Transverse colon (tissue), 4 donors: ENCODE data around the gene MRPL2. TPM values are rescaled to one million over a fixed set of nuclear protein-coding genes. Genes with fewer than 3 reads are reported as not detected.
A peak's percentile ranks its signal among the peaks of the same experiment; 100 is the strongest.

Source experiments
- DNase-seq: peaks from one replicate; pipeline ENCODE4 v3.0.0-alpha.2; 2019
- H3K27ac ChIP-seq, 4 donors: fragments of 200-600 bp; sonication (generic); 2 replicates each; pipeline ENCODE4 v1.5.1; 2016 to 2018; ENCODE audit warnings: inconsistent platforms in 4 of 4
- H3K27me3 ChIP-seq: fragments of 200-600 bp; sonication (generic); 2 replicates; pipeline ENCODE4 v1.5.1; 2017; ENCODE audit warnings: inconsistent platforms
- H3K36me3 ChIP-seq, 4 donors: fragments of 200-600 bp; sonication (generic); 2 replicates each; pipeline ENCODE4 v1.5.1; 2017 to 2019; ENCODE audit warnings: inconsistent platforms in 4 of 4
- H3K4me1 ChIP-seq, 4 donors: fragments of 200-600 bp; sonication (generic); 2 replicates each; pipeline ENCODE4 v1.5.1; 2017 to 2020; ENCODE audit warnings: inconsistent platforms in 4 of 4
- H3K4me3 ChIP-seq, 4 donors: fragments of 200-600 bp; sonication (generic); 1 replicate in 1 of 4; 2 replicates in 3 of 4; pipeline versions ENCODE4 v1.5.1 to v1.6.1; 2017 to 2019; ENCODE audit warnings: inconsistent platforms in 4 of 4
- H3K9me3 ChIP-seq, 2 donors: fragments of 200-600 bp; sonication (generic); 2 replicates each; pipeline ENCODE4 v1.5.1; 2017 to 2019; ENCODE audit warnings: inconsistent platforms in 2 of 2
- EP300 ChIP-seq: sonication (generic); formaldehyde crosslinking; IDR thresholded peaks from one replicate; pipeline ENCODE4 v1.6.1; 2017; ENCODE audit warnings: antibody characterized with exemption, low read depth
- POLR2A ChIP-seq: fragments of 450-650 bp; IDR thresholded peaks from one replicate; pipeline ENCODE4 v1.6.1; 2016; ENCODE audit warnings: antibody characterized with exemption, mild to moderate bottlenecking, moderate library complexity
- POLR2AphosphoS5 ChIP-seq, 3 donors: sonication (generic); formaldehyde crosslinking; IDR thresholded peaks; one replicate each; pipeline ENCODE4 v1.6.1; 2016; ENCODE audit warnings: antibody characterized with exemption in 3 of 3
- WGBS, 2 donors: methylation state at CpG; one replicate each; pipeline ENCODE4 v1.1.5; 2018; ENCODE audit warnings: low coverage in 1 of 2; 5-methylcytosine and 5-hydroxymethylcytosine counted together
- in situ Hi-C, 4 donors: fragments of 200-750 bp; cut with MboI; loops; one replicate each; pipeline versions ENCODE4 v1.15.0 to v1.15.1; 2017; ENCODE audit warnings: low sequenced_read_pairs in 3 of 4, low pct_ligation_motif_present in 1 of 4, low pct_unique_long_range_greater_than_20kb in 1 of 4
- intact Hi-C: fragments of 100-400 bp; cut with DNase I; formaldehyde crosslinking; loops from one replicate; pipeline ENCODE4 v1.15.1; 2023; ENCODE audit warnings: low total_unique reads
- total RNA-seq, 4 donors: library from RNA; depleted of rRNA; stranded (reverse); fragments of >200 nt; gene quantifications; one replicate each; pipeline ENCODE4 v1.1.0, GENCODE V29; 2016
- TF ChIP-seq, protein P1 (sequence below), 5 experiments: fragments of 200-600 bp in 3 of 5; fragments of 450-650 bp in 2 of 5; sonication (generic) in 3 of 5; IDR thresholded peaks; 1 replicate in 2 of 5; 2 replicates in 3 of 5; pipeline ENCODE4 v1.5.1; 2016 to 2017; ENCODE audit warnings: antibody characterized with exemption in 5 of 5, inconsistent platforms in 3 of 5, mild to moderate bottlenecking in 2 of 5, moderate library complexity in 1 of 5

Gene MRPL2
- total RNA-seq, 4 donors from 2014 or later = 5.8 to 54.2 (median 34.3) TPM

DNA sequence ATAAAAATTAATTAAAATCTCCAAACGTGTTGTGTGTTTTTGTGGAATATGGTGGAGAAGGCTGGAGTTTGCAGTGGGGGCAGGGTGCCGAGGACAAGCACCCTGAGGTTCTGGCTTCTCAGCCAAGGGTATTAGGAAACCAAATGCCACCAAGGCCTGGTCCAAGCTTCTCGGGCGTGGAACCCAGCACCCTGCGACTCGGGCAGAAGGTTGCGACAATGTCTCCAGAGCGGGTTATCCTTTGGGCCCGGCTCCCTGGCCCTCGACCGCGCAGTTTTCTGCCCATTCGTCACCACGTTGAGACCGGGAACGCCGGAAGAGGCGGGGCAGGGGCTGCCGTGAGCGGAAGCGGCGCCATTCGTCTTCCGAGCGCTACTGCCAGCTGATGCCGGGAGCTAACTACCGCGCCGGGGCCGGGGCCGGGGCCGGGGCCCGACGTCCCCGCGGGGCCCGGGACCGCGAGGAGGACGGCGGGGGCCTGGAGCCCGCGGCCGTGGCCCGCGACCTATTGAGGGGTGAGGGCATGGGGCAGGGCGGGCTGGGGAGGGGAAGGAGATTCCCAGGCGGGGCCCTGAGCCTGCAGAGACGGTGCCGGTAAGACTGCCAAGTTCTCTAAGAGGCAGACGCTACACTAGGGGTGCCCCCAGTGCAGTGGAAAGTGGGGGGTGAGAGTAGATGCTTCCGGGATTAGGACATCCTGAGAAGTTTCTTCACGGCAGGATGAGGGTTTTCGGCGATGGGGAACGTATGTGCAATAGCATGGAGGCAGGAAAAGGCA is 37.8 kb downstream of the MRPL2 start, which contains the start of gene RRP36:
TSS of gene RRP36 (plus strand) at position 354 of the 778 bp plus-strand sequence. CDS start at position 386, 32 bp downstream.
- in situ Hi-C loops = no loop called here
- DNase-seq = peak; percentile 81
- Histone ChIP-seq H3K27ac (peak within 1 kb of the TSS; percentile 90 to 94 (median 92)), H3K4me3 (peak within 1 kb of the TSS; percentile 77 to 97 (median 92)), H3K9me3 (no peaks in the 10 kb centered on the region), H3K27me3 (no peaks in the 10 kb centered on the region), H3K36me3 (peaks cover 0 to 26% (median 10%) of the 10 kb centered on the region in 4 donors), H3K4me1 (peaks cover 17 to 28% (median 27%) of the 10 kb centered on the region in 4 donors)
- peak; percentile 40 for TF ChIP-seq POLR2A
- TF ChIP-seq, protein P1, sequence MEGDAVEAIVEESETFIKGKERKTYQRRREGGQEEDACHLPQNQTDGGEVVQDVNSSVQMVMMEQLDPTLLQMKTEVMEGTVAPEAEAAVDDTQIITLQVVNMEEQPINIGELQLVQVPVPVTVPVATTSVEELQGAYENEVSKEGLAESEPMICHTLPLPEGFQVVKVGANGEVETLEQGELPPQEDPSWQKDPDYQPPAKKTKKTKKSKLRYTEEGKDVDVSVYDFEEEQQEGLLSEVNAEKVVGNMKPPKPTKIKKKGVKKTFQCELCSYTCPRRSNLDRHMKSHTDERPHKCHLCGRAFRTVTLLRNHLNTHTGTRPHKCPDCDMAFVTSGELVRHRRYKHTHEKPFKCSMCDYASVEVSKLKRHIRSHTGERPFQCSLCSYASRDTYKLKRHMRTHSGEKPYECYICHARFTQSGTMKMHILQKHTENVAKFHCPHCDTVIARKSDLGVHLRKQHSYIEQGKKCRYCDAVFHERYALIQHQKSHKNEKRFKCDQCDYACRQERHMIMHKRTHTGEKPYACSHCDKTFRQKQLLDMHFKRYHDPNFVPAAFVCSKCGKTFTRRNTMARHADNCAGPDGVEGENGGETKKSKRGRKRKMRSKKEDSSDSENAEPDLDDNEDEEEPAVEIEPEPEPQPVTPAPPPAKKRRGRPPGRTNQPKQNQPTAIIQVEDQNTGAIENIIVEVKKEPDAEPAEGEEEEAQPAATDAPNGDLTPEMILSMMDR (IDR thresholded peaks at IDR 0.05) = no peak
- TF ChIP-seq POLR2AphosphoS5 (IDR thresholded peaks at IDR 0.05) = peak; percentile 30 to 67 (median 61)
- no peak for TF ChIP-seq EP300
- WGBS, 2 donors = 0 to 2% methylated on average over 5 to 43 of the region's 56 CpGs
- intact Hi-C loops = no loop called here

DNA sequence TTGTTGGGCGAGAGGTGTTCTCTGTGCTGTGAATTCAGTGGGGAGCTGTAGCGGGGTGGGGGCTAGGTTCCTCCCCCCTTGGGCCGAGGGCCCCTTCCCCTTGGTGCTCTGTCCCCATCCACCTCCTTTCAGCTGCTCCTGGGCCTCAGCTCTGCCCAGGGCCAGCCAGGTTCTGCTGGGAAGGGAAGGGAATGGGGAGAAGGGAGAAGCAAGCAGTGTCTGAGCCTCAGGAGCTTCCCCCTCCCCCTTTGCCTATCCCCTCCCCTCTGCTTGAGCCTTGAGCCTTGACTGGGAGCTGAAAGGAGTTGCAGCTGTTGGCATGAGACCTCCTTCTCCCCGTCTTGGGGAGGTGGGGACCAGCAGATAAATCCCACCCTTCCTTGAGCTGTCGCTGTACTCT is 38.4 kb downstream of the MRPL2 start:
- H3K4me1 ChIP-seq = peaks cover 23 to 34% (median 33%) of the 10 kb centered on the region in 4 donors
- no peaks in the 10 kb centered on the region for H3K27me3 ChIP-seq

DNA sequence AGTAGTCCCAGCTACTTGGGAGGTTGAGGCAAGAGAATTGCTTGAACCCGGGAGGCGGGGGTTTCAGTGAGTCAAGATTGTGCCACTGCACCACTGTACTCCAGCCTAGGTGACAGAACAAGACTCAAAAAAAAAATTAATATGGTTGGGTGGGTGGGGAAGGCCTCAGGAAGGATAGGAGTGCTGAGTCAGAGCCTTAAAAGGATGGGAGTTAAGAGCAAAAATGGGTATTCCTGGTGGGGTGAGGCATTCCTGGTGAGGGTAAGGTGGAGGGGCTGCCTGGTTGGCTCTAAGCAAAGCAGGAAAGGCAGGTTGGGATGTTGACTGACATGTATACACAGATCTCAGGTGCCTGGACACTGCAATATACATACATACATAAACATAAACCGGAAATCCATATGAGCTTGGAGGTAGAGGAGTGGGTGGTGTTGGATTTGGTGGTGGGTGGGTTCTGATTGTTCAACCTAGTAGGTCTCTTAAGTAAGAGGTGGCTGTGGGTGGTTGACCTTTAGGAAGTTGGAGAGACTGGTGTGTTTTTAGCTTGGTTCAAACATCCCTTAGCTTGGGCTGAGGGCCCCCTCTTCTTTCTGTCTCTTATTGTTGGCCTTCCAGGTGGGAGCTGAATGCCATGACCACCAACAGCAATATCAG is 39.1 kb downstream of the MRPL2 start:
- H3K27ac ChIP-seq = peak overlapping the region in 3 of 4 donors; percentile 90 to 94 (median 92)

More for the DNA sequence above, 38.4 kb downstream of the MRPL2 start:
- peaks cover 0 to 20% (median 7%) of the 10 kb centered on the region in 4 donors for H3K36me3 ChIP-seq
- DNase-seq = no peak
- in situ Hi-C loops (no loop called here), intact Hi-C loops (no loop called here)
- TF ChIP-seq, protein P1 (IDR thresholded peaks at IDR 0.05) = no peak
- TF ChIP-seq POLR2AphosphoS5 (IDR thresholded peaks at IDR 0.05) (no peak), POLR2A (no peak), EP300 (no peak)
- 66% methylated on average over 5 of the region's 5 CpGs; no CpG with 5 or more reads in 1 of the 2 donors for WGBS, 2 donors
- H3K9me3 ChIP-seq = no peaks in the 10 kb centered on the region
- H3K27ac ChIP-seq = peak overlapping the region; percentile 90 to 94 (median 92)
- peak overlapping the region in 3 of 4 donors; percentile 90 to 97 (median 93) for H3K4me3 ChIP-seq

More for the DNA sequence above, 39.1 kb downstream of the MRPL2 start:
- Histone ChIP-seq H3K36me3 (peaks cover 0 to 14% (median 4%) of the 10 kb centered on the region in 4 donors), H3K4me1 (peaks cover 25 to 41% (median 37%) of the 10 kb centered on the region in 4 donors), H3K4me3 (no peak overlapping the region), H3K9me3 (no peaks in the 10 kb centered on the region), H3K27me3 (no peaks in the 10 kb centered on the region)
- DNase-seq = no peak
- TF ChIP-seq POLR2A (no peak), POLR2AphosphoS5 (IDR thresholded peaks at IDR 0.05) (no peak), EP300 (no peak)
- TF ChIP-seq, protein P1 (IDR thresholded peaks at IDR 0.05) = no peak
- in situ Hi-C loops = no loop called here
- intact Hi-C loops = no loop called here
- 89 to 100% methylated on average over 1 to 3 of the region's 3 CpGs for WGBS, 2 donors
